Endothelial cell of coronary artery (primary cell): Measurements from ENCODE around the gene RPS6KA5. TPM values are rescaled to one million over a fixed set of nuclear protein-coding genes. Genes with fewer than 3 reads are reported as not detected.

Source experiments
- total RNA-seq: library from RNA; depleted of rRNA; stranded (reverse); fragments of >200 nt; gene quantifications from 2 replicates; pipeline ENCODE4 v1.2.3, GENCODE V29; 2014

Gene RPS6KA5
- 2.1 and 3.1 TPM in 2 replicates for total RNA-seq

DNA sequence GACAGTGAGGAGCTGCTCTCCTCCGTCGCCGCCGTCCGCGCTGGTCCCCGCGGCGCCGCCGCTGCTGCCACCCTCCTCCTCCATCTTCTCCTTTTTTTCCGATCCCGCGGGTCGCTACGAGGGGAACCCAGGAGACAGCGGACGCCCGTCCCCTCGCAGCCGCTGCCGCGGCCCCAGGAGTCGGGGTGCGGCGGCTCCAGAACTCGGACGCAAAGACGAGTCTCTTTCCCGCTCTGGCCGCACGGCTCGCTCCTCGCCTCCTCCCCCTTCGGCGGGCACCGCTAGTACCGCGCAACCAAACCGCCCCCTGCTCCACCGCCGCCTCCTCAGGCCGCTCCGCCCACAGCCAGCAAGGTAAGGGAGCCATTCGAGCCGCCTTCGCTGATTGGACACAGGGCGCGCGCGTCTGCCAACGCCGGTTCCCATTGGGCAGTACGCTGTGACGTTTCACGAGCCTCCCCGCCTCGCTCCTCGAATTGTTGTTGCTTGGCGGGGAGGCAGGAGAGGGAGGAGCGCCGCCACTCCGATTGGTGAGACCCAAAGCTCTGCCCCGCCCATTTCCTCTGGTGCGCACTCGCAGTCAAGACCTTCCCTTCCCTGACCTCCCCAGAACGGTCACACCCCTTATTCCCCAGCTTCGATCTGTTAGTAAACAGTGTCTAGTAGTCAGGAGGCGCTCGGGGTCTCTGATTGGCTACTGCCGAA, at the start of gene RPS6KA5:
Gene RPS6KA5, minus strand, starts transcription at position 291 of the 705 bp plus-strand sequence. Its CDS starts 207 bp downstream, at position 84.

DNA sequence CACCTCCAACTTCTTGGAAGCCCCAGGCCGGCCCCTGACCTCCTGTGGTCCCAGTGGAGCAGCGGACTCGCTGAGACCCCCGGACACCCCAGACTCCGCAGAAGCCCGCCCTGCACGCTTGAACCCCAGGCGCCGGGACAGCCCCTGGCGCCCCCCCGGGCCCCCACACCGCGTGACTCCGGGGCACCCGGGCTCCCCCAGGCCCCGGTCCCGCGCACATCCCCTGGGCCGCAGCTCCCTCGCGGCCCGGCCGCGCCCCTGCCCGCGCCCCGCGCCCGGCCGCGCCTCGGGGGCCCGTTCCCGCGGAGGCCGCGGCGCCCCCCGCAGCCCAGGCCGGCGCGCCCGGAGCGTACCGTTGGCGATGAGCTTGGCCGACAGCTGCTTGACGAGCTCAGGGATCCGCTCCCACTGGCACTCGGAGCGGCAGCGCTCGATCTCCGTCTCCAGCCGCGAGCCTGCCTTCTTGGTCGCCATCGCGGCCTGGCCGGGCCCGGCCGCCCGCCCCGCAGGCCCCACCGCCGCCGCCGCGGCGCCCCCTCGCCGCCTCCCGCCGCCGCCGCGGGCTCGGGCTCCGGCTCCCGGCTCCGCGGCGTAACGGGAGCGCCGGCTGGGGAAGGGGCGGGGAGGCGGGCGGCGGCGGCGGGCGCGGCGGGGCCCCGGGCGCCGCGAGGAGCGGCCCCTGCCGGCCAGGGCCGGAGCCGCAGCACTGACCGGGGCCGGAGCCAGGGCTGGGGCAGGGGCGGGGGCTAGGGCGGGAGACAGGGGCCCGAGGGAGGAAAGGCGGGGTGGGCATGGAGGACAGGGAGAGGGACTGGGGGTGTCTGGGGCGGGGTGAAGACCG, 244.4 kb downstream of the RPS6KA5 start, which contains the start of gene TTC7B:
Gene TTC7B, minus strand, starts transcription at position 609 of the 841 bp plus-strand sequence. Its CDS starts 135 bp downstream, at position 474.

Other genes with a start within 250 kb of the RPS6KA5 start
- gene TTC7B, start 244.2 kb downstream of the RPS6KA5 start, total RNA-seq = 28.9 and 33.4 TPM in 2 replicates
- gene DGLUCY, start 53.4 kb upstream of the RPS6KA5 start, total RNA-seq = 48.1 and 51.1 TPM in 2 replicates
- gene GPR68, start 184.1 kb upstream of the RPS6KA5 start, total RNA-seq = 0.72 and 1.3 TPM in 2 replicates